A673 (cell line): ENCODE results near the gene CMTM8. TPM values are rescaled to one million over a fixed set of nuclear protein-coding genes. Genes with fewer than 3 reads are reported as not detected.

ENCODE experiments used
- BruUV-seq: library from RNA; stranded (reverse); fragments of 400-500 nt; replicated peaks from 2 replicates; lab custom pipeline; 2021; lab: Mats Ljungman, UMichigan
- CTCF ChIA-PET: fragments of 300-600 bp; sonication (Branson Sonifier 250); formaldehyde crosslinking; loops from one replicate; lab custom pipeline; 2022; ENCODE audit warnings: antibody characterized with exemption; lab: Charles Lee
- POLR2A ChIA-PET: fragments of 300-600 bp; sonication (Branson Sonifier 250); formaldehyde crosslinking; loops from one replicate; lab custom pipeline; 2022; ENCODE audit warnings: antibody characterized with exemption; ENCODE audit not compliant: low non-redundant PET; lab: Charles Lee
- DNase-seq: peaks from one replicate; pipeline ENCODE4 v3.0.0-alpha.2; 2015; ENCODE audit warnings: low spot score
- H3K27ac ChIP-seq: fragments of 200-600 bp; sonication (generic); 2 replicates; pipeline ENCODE4 v1.5.1; 2016; ENCODE audit warnings: mixed run types, low read depth, mild to moderate bottlenecking, mixed read lengths, antibody characterized with exemption, low read length; ENCODE audit not compliant: poor library complexity, severe bottlenecking
- H3K27me3 ChIP-seq: fragments of 200-600 bp; sonication (generic); replicated peaks from 2 replicates; pipeline ENCODE4 v1.6.1; 2017; ENCODE audit warnings: mixed run types, low read depth, mild to moderate bottlenecking, mixed read lengths, antibody characterized with exemption, low read length; ENCODE audit not compliant: insufficient read depth, poor library complexity
- H3K36me3 ChIP-seq: fragments of 200-600 bp; sonication (generic); 2 replicates; pipeline ENCODE4 v1.6.1; 2016; ENCODE audit warnings: mixed run types, mild to moderate bottlenecking, mixed read lengths, antibody characterized with exemption, low read length; ENCODE audit not compliant: insufficient read depth, poor library complexity, severe bottlenecking
- H3K4me1 ChIP-seq: fragments of 200-600 bp; sonication (generic); 2 replicates; pipeline ENCODE4 v1.6.1; 2017; ENCODE audit warnings: mixed run types, mild to moderate bottlenecking, mixed read lengths, antibody characterized with exemption, low read length; ENCODE audit not compliant: insufficient read depth, poor library complexity, severe bottlenecking
- H3K4me3 ChIP-seq: fragments of 200-600 bp; sonication (generic); 2 replicates; pipeline ENCODE4 v1.5.1; 2016; ENCODE audit warnings: low read depth, mixed run types, mild to moderate bottlenecking, mixed read lengths, low read length; ENCODE audit not compliant: poor library complexity, severe bottlenecking
- H3K9me3 ChIP-seq: fragments of 200-600 bp; sonication (generic); 2 replicates; pipeline ENCODE4 v1.6.1; 2016; ENCODE audit warnings: mixed run types, low read depth, mild to moderate bottlenecking, mixed read lengths, antibody characterized with exemption, low read length; ENCODE audit not compliant: poor library complexity, severe bottlenecking
- EZH2 ChIP-seq: fragments of 200-600 bp; sonication (generic); IDR thresholded peaks from 2 replicates; pipeline ENCODE4 v1.6.1; 2017; ENCODE audit warnings: borderline replicate concordance, low read depth, mild to moderate bottlenecking, mixed read lengths, antibody characterized with exemption, low read length; ENCODE audit not compliant: poor library complexity, severe bottlenecking
- intact Hi-C: fragments of 100-400 bp; cut with micrococcal nuclease; formaldehyde crosslinking; loops from one replicate; pipeline ENCODE4 v1.10.0; 2022; ENCODE audit not compliant: unreplicated experiment
- total RNA-seq: library from RNA; stranded (reverse); gene quantifications from 2 replicates; pipeline ENCODE4 v1.2.3, GENCODE V29; 2021
- TF ChIP-seq, protein P1 (sequence below): fragments of 300-800, 200-600 bp; sonication (generic); conservative IDR thresholded peaks from 2 replicates; pipeline ENCODE4 v1.5.1; 2017; ENCODE audit warnings: low read depth, mild to moderate bottlenecking, antibody characterized with exemption, low read length, moderate library complexity, mixed read lengths

The CMTM8 gene
- total RNA-seq, 1 experiment from 2014 or later: 2.1 TPM

GRCh38 chr3:32197991-32198390 is 40.5 kb upstream of the CMTM8 start:
- DNase-seq: no peak
- ChIA-PET CTCF (no interaction called here), POLR2A (no interaction called here)
- no peaks in the 10 kb centered on the region for H3K36me3 ChIP-seq
- no peaks in the 10 kb centered on the region for H3K4me1 ChIP-seq
- BruUV-seq: no TSS peak
- TF ChIP-seq EZH2: no peak
- TF ChIP-seq, protein P1, sequence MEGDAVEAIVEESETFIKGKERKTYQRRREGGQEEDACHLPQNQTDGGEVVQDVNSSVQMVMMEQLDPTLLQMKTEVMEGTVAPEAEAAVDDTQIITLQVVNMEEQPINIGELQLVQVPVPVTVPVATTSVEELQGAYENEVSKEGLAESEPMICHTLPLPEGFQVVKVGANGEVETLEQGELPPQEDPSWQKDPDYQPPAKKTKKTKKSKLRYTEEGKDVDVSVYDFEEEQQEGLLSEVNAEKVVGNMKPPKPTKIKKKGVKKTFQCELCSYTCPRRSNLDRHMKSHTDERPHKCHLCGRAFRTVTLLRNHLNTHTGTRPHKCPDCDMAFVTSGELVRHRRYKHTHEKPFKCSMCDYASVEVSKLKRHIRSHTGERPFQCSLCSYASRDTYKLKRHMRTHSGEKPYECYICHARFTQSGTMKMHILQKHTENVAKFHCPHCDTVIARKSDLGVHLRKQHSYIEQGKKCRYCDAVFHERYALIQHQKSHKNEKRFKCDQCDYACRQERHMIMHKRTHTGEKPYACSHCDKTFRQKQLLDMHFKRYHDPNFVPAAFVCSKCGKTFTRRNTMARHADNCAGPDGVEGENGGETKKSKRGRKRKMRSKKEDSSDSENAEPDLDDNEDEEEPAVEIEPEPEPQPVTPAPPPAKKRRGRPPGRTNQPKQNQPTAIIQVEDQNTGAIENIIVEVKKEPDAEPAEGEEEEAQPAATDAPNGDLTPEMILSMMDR: no peak
- no peaks in the 10 kb centered on the region for H3K9me3 ChIP-seq
- no peak overlapping the region for H3K4me3 ChIP-seq
- intact Hi-C loops: no loop called here
- H3K27ac ChIP-seq: no peak overlapping the region
- H3K27me3 ChIP-seq: no peaks in the 10 kb centered on the region

GRCh38 chr3:32198714-32199113 is 39.8 kb upstream of the CMTM8 start:
- intact Hi-C loops: no loop called here
- DNase-seq: no peak
- Histone ChIP-seq H3K27me3 (no peaks in the 10 kb centered on the region), H3K4me3 (no peak overlapping the region), H3K9me3 (no peaks in the 10 kb centered on the region), H3K36me3 (no peaks in the 10 kb centered on the region), H3K4me1 (no peaks in the 10 kb centered on the region), H3K27ac (no peak overlapping the region)
- ChIA-PET CTCF (no interaction called here), POLR2A (no interaction called here)
- TF ChIP-seq, protein P1: no peak
- TF ChIP-seq EZH2: no peak
- no TSS peak for BruUV-seq

- Histone ChIP-seq H3K27me3 (no peaks in the 10 kb centered on the region), H3K4me3 (no peak overlapping the region), H3K36me3 (no peaks in the 10 kb centered on the region), H3K9me3 (no peaks in the 10 kb centered on the region), H3K27ac (no peak overlapping the region), H3K4me1 (no peaks in the 10 kb centered on the region)
- ChIA-PET POLR2A (no interaction called here), CTCF (no interaction called here)
- BruUV-seq: no TSS peak
- intact Hi-C loops: no loop called here
- TF ChIP-seq EZH2: no peak
- TF ChIP-seq, protein P1: no peak
- no peak for DNase-seq
Observed at GRCh38 chr3:32200490-32200889, 38.0 kb upstream of the CMTM8 start.
